ENCODE results near the gene BNC2.

DNA sequence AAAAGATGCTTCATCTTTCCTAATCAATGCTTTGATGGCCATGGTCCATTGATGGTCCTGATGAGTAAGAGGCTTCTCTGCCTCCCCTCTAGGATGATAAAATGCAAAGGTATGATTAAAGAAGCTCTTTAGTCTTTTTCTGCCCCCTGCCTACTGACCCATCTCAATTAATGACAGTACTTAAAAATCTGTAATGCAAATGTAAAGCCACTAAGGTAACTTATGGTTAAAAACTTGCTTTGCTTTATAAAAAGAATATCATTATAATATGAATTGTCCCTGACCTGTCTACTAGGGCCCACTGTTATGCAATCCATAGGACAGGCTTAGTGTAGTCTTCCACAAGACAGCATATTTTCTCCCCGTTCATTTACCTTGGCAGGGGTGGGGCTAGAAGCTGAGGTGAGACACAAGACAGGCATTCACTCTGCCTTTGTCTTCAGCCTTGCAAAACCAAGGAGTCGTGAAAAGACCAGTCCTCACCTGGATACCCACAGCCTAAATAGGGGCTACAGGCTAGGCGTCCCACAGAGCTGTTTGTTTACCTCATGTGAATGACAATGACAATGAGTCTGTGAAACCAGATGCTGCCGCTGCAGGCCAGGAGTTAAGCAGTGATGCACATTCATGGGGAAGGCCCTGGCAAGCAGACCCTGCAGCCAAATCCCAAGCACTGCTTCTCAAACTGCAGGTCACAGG is 60.4 kb downstream of the BNC2 start:
- TF ChIP-seq, protein P1, sequence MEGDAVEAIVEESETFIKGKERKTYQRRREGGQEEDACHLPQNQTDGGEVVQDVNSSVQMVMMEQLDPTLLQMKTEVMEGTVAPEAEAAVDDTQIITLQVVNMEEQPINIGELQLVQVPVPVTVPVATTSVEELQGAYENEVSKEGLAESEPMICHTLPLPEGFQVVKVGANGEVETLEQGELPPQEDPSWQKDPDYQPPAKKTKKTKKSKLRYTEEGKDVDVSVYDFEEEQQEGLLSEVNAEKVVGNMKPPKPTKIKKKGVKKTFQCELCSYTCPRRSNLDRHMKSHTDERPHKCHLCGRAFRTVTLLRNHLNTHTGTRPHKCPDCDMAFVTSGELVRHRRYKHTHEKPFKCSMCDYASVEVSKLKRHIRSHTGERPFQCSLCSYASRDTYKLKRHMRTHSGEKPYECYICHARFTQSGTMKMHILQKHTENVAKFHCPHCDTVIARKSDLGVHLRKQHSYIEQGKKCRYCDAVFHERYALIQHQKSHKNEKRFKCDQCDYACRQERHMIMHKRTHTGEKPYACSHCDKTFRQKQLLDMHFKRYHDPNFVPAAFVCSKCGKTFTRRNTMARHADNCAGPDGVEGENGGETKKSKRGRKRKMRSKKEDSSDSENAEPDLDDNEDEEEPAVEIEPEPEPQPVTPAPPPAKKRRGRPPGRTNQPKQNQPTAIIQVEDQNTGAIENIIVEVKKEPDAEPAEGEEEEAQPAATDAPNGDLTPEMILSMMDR (IDR thresholded peaks at IDR 0.05), result no peak
- no peak for TF ChIP-seq POLR2A (IDR thresholded peaks at IDR 0.05)
